Stimulated activated CD8-positive, alpha-beta memory T cell treated with anti-CD3 and anti-CD28 coated beads, Interleukin-15, amount 100 ng/mL, for 1 hour (primary cell): Measurements from ENCODE around the gene SETD7.
"Not testable (repeated sequence)": the region's sequence is repeated elsewhere in the genome, so short reads cannot be mapped to it uniquely, and the experiment has no call there.

Experiments
- DNase-seq: peaks from one replicate; pipeline ENCODE4 v3.0.0-alpha.2; 2020; ENCODE audit warnings: low read depth

SETD7 gene

GRCh38 chr4:139465922-139466321 is 90.1 kb downstream of the SETD7 start:
- no peak for DNase-seq

- not testable (repeated sequence) for DNase-seq
Measured at GRCh38 chr4:139464512-139464911, 91.5 kb downstream of the SETD7 start.

GRCh38 chr4:139461022-139461628 is 94.9 kb downstream of the SETD7 start:
- no peak for DNase-seq

- no peak for DNase-seq
Measured at GRCh38 chr4:139460565-139460964, 95.5 kb downstream of the SETD7 start.

- DNase-seq: no peak
Measured at GRCh38 chr4:139458999-139459398, 97.0 kb downstream of the SETD7 start.

- no peak for DNase-seq
Measured at GRCh38 chr4:139458543-139458942, 97.5 kb downstream of the SETD7 start.

- DNase-seq: no peak
Measured at GRCh38 chr4:139457318-139457717, 98.7 kb downstream of the SETD7 start.

GRCh38 chr4:139455126-139455538 is 100.9 kb downstream of the SETD7 start:
- DNase-seq: no peak

- DNase-seq: no peak
Measured at GRCh38 chr4:139454111-139455045, 101.6 kb downstream of the SETD7 start, which contains the start of gene RAB33B. Gene RAB33B, plus strand, starts transcription at chr4:139454121. Its CDS starts 75 bp downstream, at chr4:139454196.

- peak; percentile 93 for DNase-seq
Measured at GRCh38 chr4:139453371-139454110, 102.5 kb downstream of the SETD7 start.

GRCh38 chr4:139453041-139453370 is 103.0 kb downstream of the SETD7 start:
- peak; percentile 35 for DNase-seq

- DNase-seq: no peak
Measured at GRCh38 chr4:139451997-139452396, 104.0 kb downstream of the SETD7 start.

GRCh38 chr4:139450586-139450985 is 105.4 kb downstream of the SETD7 start:
- no peak for DNase-seq

- not testable (repeated sequence) for DNase-seq
Measured at GRCh38 chr4:139447078-139447477, 108.9 kb downstream of the SETD7 start.
